ENCODE measurements around the gene B3GNT2. TPM values are rescaled to one million over a fixed set of nuclear protein-coding genes. Genes with fewer than 3 reads are reported as not detected.

Gene B3GNT2
- total and polyA plus RNA-seq, 9 of the 15 experiments (the other 6 are each of a cell fraction or from before 2014, with no cell fraction given): 6.0 to 38.9 (median 25.0) TPM

GRCh38 chr2:62163106-62163831 lies 32.6 kb upstream of the B3GNT2 start:
- WGBS (ENCODE audit: insufficient coverage, low coverage, missing lambda C conversion rate): 22% methylated on average over 3 of the region's 3 CpGs
- TF ChIP-seq U2AF2 (optimal IDR thresholded peaks at IDR 0.05; ENCODE audit: low read depth, low read length): no peak
- TF ChIP-seq GATA2 (CRISPR knock-in tag; IDR thresholded peaks at IDR 0.05): peak; percentile 60
- peak; percentile 98 for TF ChIP-seq SOX6 (IDR thresholded peaks at IDR 0.05)
- TF ChIP-seq STAG1 (CRISPR knock-in tag; IDR thresholded peaks at IDR 0.05; ENCODE audit: borderline replicate concordance): no peak
- TF ChIP-seq SNRNP70 (optimal IDR thresholded peaks at IDR 0.05; ENCODE audit: low read depth, low read length): no peak
- TF ChIP-seq HMGN3 (IDR thresholded peaks at IDR 0.05; ENCODE audit: borderline replicate concordance, extremely low read depth, insufficient read length, low read depth, low read length): no peak
- no peak for TF ChIP-seq DNMT1 (IDR thresholded peaks at IDR 0.05)
- TF ChIP-seq CBFA2T2 (conservative IDR thresholded peaks at IDR 0.05): peak; percentile 84
- no peak for TF ChIP-seq SMAD2 (IDR thresholded peaks at IDR 0.05; ENCODE audit: low read depth, low read length)
- peak in 1 of 2 experiments; percentile 37; a peak in 1 of 4 replicates for TF ChIP-seq TBL1XR1 (IDR thresholded peaks at IDR 0.05; ENCODE audit: low read length in 2 of 2)
- no peak for TF ChIP-seq CBX3 (IDR thresholded peaks at IDR 0.05; ENCODE audit: borderline replicate concordance in 1 of 2, low read length in 2 of 2)
- no peak for TF ChIP-seq FOXK2 (conservative IDR thresholded peaks at IDR 0.05 in 1 of 2, IDR thresholded peaks at IDR 0.05 in 1 of 2; ENCODE audit: low read depth in 2 of 2)
- no peak for TF ChIP-seq CUX1 (CRISPR knock-in tag; IDR thresholded peaks at IDR 0.05)
- TF ChIP-seq, protein P1, sequence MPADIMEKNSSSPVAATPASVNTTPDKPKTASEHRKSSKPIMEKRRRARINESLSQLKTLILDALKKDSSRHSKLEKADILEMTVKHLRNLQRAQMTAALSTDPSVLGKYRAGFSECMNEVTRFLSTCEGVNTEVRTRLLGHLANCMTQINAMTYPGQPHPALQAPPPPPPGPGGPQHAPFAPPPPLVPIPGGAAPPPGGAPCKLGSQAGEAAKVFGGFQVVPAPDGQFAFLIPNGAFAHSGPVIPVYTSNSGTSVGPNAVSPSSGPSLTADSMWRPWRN (IDR thresholded peaks at IDR 0.05; ENCODE audit: low read depth): 0 out of 2 replicates have a peak, but pooled peaks have one; percentile 54
- TF ChIP-seq CBFA2T3 (IDR thresholded peaks at IDR 0.05): peak; percentile 91
- no peak for TF ChIP-seq FOXA1 (IDR thresholded peaks at IDR 0.05; ENCODE audit: borderline replicate concordance)
- TF ChIP-seq GATAD2B (IDR thresholded peaks at IDR 0.05; ENCODE audit: borderline replicate concordance): 0 out of 2 replicates have a peak, but pooled peaks have one; percentile 42
- TF ChIP-seq SRF (CRISPR knock-in tag; IDR thresholded peaks at IDR 0.05): no peak

More at GRCh38 chr2:62163106-62163831, 32.6 kb upstream of the B3GNT2 start:
- intact Hi-C loops (cut with micrococcal nuclease) (no loop called here), in situ Hi-C loops (cut with MboI) (no loop called here)
- BruUV-seq (replicated peaks): no TSS peak
- Histone ChIP-seq H3K4me2 (ENCODE audit: insufficient read depth, low read length) (peak overlapping the region; percentile 28; the same call in 1 of the 2 replicates), H3K4me3 (no peak overlapping the region), H3K27me3 (ENCODE audit: control insufficient read depth in 2 of 2, insufficient read depth in 2 of 2, low read length in 2 of 2) (no peaks in the 10 kb centered on the region), H3K4me1 (replicated peaks in 1 of 2; ENCODE audit: control insufficient read depth in 2 of 2, insufficient read depth in 2 of 2, low read length in 2 of 2) (peaks cover 0 to 14% of the 10 kb centered on the region in 2 experiments; a peak in 4 of 5 replicates), H4K20me1 (replicated peaks; ENCODE audit: control insufficient read depth, insufficient read depth, low read length) (no peaks in the 10 kb centered on the region), H3K9me3 (replicated peaks; ENCODE audit: control insufficient read depth, insufficient read depth, low read depth, low read length) (no peaks in the 10 kb centered on the region), H2AFZ (ENCODE audit: low read depth, low read length) (peak overlapping the region; percentile 78), H3K9me1 (ENCODE audit: control insufficient read depth, insufficient read depth, low read length) (no peaks in the 10 kb centered on the region), H3K9ac (ENCODE audit: insufficient read depth in 1 of 2, low read depth in 2 of 2, low read length in 2 of 2) (no peak overlapping the region), H3K36me3 (ENCODE audit: control insufficient read depth, insufficient read depth, low read length) (no peaks in the 10 kb centered on the region), H3K27ac (ENCODE audit: extremely low read depth, low read depth, low read length) (no peak overlapping the region), H3K79me2 (ENCODE audit: control insufficient read depth, insufficient read depth, low read length) (no peaks in the 10 kb centered on the region)
- peak in 3 of 4 experiments; percentile 57 to 65 (median 60) for DNase-seq (ENCODE audit: extremely low read depth in 1 of 4, low spot score in 3 of 4)
- FAIRE-seq: peak; percentile 65
- ChIA-PET POLR2A (no interaction called here), CTCF (ENCODE audit: low intra/inter-chr PET ratio) (no interaction called here)
- peak; percentile 70 for ATAC-seq

Data from K562 (cell line).